Transverse colon (tissue), 4 donors: ENCODE measurements around the gene FAM120B. TPM values are rescaled to one million over a fixed set of nuclear protein-coding genes. Genes with fewer than 3 reads are reported as not detected.

Source experiments
- DNase-seq: peaks from one replicate; pipeline ENCODE4 v3.0.0-alpha.2; 2019
- H3K27ac ChIP-seq, 4 donors: fragments of 200-600 bp; sonication (generic); 2 replicates each; pipeline ENCODE4 v1.5.1; 2016 to 2018; ENCODE audit warnings: inconsistent platforms in 4 of 4
- H3K27me3 ChIP-seq: fragments of 200-600 bp; sonication (generic); 2 replicates; pipeline ENCODE4 v1.5.1; 2017; ENCODE audit warnings: inconsistent platforms
- H3K36me3 ChIP-seq, 4 donors: fragments of 200-600 bp; sonication (generic); 2 replicates each; pipeline ENCODE4 v1.5.1; 2017 to 2019; ENCODE audit warnings: inconsistent platforms in 4 of 4
- H3K4me1 ChIP-seq, 4 donors: fragments of 200-600 bp; sonication (generic); 2 replicates each; pipeline ENCODE4 v1.5.1; 2017 to 2020; ENCODE audit warnings: inconsistent platforms in 4 of 4
- H3K4me3 ChIP-seq, 4 donors: fragments of 200-600 bp; sonication (generic); 1 replicate in 1 of 4; 2 replicates in 3 of 4; pipeline versions ENCODE4 v1.5.1 to v1.6.1; 2017 to 2019; ENCODE audit warnings: inconsistent platforms in 4 of 4
- H3K9me3 ChIP-seq, 2 donors: fragments of 200-600 bp; sonication (generic); 2 replicates each; pipeline ENCODE4 v1.5.1; 2017 to 2019; ENCODE audit warnings: inconsistent platforms in 2 of 2
- EP300 ChIP-seq: sonication (generic); formaldehyde crosslinking; IDR thresholded peaks from one replicate; pipeline ENCODE4 v1.6.1; 2017; ENCODE audit warnings: antibody characterized with exemption, low read depth
- POLR2A ChIP-seq: fragments of 450-650 bp; IDR thresholded peaks from one replicate; pipeline ENCODE4 v1.6.1; 2016; ENCODE audit warnings: antibody characterized with exemption, mild to moderate bottlenecking, moderate library complexity
- POLR2AphosphoS5 ChIP-seq, 3 donors: sonication (generic); formaldehyde crosslinking; IDR thresholded peaks; one replicate each; pipeline ENCODE4 v1.6.1; 2016; ENCODE audit warnings: antibody characterized with exemption in 3 of 3
- WGBS, 2 donors: methylation state at CpG; one replicate each; pipeline ENCODE4 v1.1.5; 2018; ENCODE audit warnings: low coverage in 1 of 2; 5-methylcytosine and 5-hydroxymethylcytosine counted together
- in situ Hi-C, 4 donors: fragments of 200-750 bp; cut with MboI; loops; one replicate each; pipeline versions ENCODE4 v1.15.0 to v1.15.1; 2017; ENCODE audit warnings: low sequenced_read_pairs in 3 of 4, low pct_ligation_motif_present in 1 of 4, low pct_unique_long_range_greater_than_20kb in 1 of 4
- intact Hi-C: fragments of 100-400 bp; cut with DNase I; formaldehyde crosslinking; loops from one replicate; pipeline ENCODE4 v1.15.1; 2023; ENCODE audit warnings: low total_unique reads
- total RNA-seq, 4 donors: library from RNA; depleted of rRNA; stranded (reverse); fragments of >200 nt; gene quantifications; one replicate each; pipeline ENCODE4 v1.1.0, GENCODE V29; 2016
- TF ChIP-seq, protein P1 (sequence below), 5 experiments: fragments of 200-600 bp in 3 of 5; fragments of 450-650 bp in 2 of 5; sonication (generic) in 3 of 5; IDR thresholded peaks; 1 replicate in 2 of 5; 2 replicates in 3 of 5; pipeline ENCODE4 v1.5.1; 2016 to 2017; ENCODE audit warnings: antibody characterized with exemption in 5 of 5, inconsistent platforms in 3 of 5, mild to moderate bottlenecking in 2 of 5, moderate library complexity in 1 of 5

The FAM120B gene
- total RNA-seq, 4 donors from 2014 or later, result 24.7 to 35.9 (median 26.7) TPM

DNA sequence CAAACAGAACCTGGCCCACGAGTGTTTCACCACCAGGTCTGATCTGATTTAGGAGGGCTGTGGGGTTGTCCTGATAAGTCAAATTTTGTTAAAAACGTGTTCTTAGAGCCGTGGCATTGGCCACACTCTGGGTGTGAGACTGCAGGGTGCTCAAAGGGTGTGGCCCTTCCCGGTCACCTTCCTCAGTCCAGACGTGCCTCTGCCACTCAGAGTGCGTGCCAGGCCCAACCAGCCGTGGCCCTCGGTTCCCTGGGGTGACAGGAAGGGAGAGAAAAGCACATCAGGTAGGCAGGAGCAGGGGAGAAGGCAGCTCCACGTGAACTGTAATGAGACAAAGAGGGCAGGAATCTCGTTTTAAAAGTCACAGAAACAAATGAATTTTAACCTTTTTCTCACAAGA lies 115.4 kb downstream of the FAM120B start:
- no peaks in the 10 kb centered on the region for H3K36me3 ChIP-seq
- H3K4me1 ChIP-seq, result no peaks in the 10 kb centered on the region
- DNase-seq, result no peak
- intact Hi-C loops, result no loop called here
- no peak overlapping the region for H3K4me3 ChIP-seq
- TF ChIP-seq POLR2A (no peak), POLR2AphosphoS5 (IDR thresholded peaks at IDR 0.05) (no peak), EP300 (no peak)
- TF ChIP-seq, protein P1, sequence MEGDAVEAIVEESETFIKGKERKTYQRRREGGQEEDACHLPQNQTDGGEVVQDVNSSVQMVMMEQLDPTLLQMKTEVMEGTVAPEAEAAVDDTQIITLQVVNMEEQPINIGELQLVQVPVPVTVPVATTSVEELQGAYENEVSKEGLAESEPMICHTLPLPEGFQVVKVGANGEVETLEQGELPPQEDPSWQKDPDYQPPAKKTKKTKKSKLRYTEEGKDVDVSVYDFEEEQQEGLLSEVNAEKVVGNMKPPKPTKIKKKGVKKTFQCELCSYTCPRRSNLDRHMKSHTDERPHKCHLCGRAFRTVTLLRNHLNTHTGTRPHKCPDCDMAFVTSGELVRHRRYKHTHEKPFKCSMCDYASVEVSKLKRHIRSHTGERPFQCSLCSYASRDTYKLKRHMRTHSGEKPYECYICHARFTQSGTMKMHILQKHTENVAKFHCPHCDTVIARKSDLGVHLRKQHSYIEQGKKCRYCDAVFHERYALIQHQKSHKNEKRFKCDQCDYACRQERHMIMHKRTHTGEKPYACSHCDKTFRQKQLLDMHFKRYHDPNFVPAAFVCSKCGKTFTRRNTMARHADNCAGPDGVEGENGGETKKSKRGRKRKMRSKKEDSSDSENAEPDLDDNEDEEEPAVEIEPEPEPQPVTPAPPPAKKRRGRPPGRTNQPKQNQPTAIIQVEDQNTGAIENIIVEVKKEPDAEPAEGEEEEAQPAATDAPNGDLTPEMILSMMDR (IDR thresholded peaks at IDR 0.05), result no peak
- no peak overlapping the region for H3K27ac ChIP-seq
- H3K27me3 ChIP-seq, result peaks cover 9% of the 10 kb centered on the region
- in situ Hi-C loops, result no loop called here
- WGBS, 2 donors, result 69 to 83% methylated on average over 2 to 10 of the region's 10 CpGs
- H3K9me3 ChIP-seq, result no peaks in the 10 kb centered on the region

DNA sequence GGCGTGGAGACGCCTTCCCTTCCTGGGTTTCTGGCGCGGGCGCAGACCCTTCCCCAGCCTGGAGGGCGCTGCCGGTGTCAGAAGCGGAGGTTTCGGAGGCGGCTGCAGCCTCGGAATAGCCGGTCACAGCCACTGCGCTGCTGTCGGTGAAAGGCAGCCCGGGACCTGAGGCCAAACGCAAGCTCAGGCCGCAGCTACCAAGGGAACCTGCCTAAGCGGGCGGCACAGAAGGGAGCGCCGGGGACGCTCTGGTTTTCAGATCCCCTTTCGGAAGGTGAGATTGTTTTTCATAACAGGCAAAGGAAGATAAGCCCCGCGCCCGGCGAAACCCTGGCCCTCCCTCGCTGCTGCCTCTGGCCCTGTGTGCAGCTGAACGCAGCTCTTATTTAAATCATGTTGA lies 116.5 kb downstream of the FAM120B start:
- no peak overlapping the region for H3K4me3 ChIP-seq
- no peaks in the 10 kb centered on the region for H3K36me3 ChIP-seq
- no peaks in the 10 kb centered on the region for H3K9me3 ChIP-seq
- intact Hi-C loops, result no loop called here
- WGBS, 2 donors, result 71 to 76% methylated on average over 18 to 29 of the region's 29 CpGs
- TF ChIP-seq POLR2AphosphoS5 (IDR thresholded peaks at IDR 0.05) (no peak), EP300 (no peak)
- no peaks in the 10 kb centered on the region for H3K4me1 ChIP-seq
- no peak overlapping the region for H3K27ac ChIP-seq
- peaks cover 12% of the 10 kb centered on the region for H3K27me3 ChIP-seq
- in situ Hi-C loops, result no loop called here
- no peak for DNase-seq

DNA sequence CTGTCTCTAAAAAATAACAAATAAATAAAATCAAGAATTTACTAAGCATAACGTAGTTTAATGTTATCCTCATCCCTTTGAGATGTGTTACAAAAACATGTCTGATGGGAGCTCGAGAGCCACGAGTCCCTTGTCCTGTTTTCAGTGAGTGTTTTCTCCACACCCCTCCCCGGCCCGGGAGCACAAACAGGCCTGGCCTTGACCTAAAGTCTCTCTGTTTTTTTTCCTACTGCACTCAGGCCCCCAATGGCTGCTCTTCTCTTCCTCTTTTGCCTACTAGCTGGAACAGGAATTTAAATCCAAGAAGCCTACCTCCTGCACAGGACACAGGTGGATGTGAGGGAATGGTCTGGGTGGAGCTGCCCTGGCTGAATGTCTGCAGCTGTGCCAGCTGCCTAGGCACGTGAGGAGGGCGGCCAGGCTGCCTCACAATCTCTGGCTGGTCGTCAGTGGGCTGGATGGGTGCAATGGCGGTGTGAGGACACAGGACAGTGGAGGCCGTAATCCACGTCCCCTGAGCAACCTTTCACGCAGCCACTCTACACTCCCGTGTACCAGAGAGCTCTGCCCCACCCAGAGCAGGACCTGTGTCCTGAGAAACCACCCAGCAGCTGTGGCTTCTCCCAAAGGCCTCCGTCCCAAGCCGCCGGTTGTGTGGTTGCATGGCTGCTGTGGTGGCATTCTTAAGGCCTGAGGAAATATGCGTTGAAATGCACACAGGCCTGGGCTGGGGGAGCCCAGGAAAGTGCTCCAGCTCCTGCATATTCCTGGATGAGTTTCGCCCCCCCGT lies 117.5 kb downstream of the FAM120B start:
- no peak for TF ChIP-seq EP300
- no peak for TF ChIP-seq POLR2A
- TF ChIP-seq, protein P1 (IDR thresholded peaks at IDR 0.05), result no peak
- no peak for TF ChIP-seq POLR2AphosphoS5 (IDR thresholded peaks at IDR 0.05)
- Histone ChIP-seq H3K9me3 (no peaks in the 10 kb centered on the region), H3K4me3 (no peak overlapping the region), H3K4me1 (no peaks in the 10 kb centered on the region), H3K27ac (no peak overlapping the region), H3K27me3 (peaks cover 12% of the 10 kb centered on the region), H3K36me3 (no peaks in the 10 kb centered on the region)
- no peak for DNase-seq
- in situ Hi-C loops, result no loop called here
- 71 to 83% methylated on average over 6 to 19 of the region's 19 CpGs for WGBS, 2 donors
- intact Hi-C loops, result no loop called here

DNA sequence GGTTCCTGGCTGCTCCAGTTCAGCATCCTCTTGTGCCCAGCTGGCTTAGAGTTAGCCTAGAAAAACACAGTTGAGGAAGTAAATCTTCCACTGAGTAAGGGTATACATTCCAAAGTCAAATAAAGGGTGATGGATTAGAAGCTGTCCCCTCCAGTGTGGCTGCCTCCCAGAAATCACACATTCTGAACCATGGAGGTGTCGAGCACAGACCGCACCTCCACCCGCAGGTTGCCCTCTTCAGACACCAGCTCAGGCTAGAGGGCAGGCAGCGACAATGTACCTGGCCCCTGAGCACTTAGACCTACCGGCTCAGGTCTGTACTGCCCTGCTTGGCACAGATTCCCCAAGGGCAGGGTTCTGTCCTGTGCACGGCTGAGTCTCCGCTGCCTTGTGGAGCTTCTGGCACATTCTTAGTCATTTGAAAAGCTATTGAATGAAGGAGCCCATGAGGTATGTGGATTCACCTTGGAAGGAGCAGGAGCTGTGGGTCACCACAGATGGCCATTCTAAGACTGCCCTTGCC lies 118.1 kb downstream of the FAM120B start:
- Histone ChIP-seq H3K4me1 (no peaks in the 10 kb centered on the region), H3K27me3 (peaks cover 12% of the 10 kb centered on the region), H3K4me3 (no peak overlapping the region), H3K9me3 (no peaks in the 10 kb centered on the region), H3K36me3 (no peaks in the 10 kb centered on the region), H3K27ac (no peak overlapping the region)
- in situ Hi-C loops, result no loop called here
- DNase-seq, result no peak
- intact Hi-C loops, result no loop called here
- no peak for TF ChIP-seq POLR2A
- TF ChIP-seq, protein P1 (IDR thresholded peaks at IDR 0.05), result no peak
- WGBS, 2 donors, result 85% methylated on average over 7 of the region's 7 CpGs; no CpG with 5 or more reads in 1 of the 2 donors
